CD14-positive monocyte (primary cell): ENCODE measurements around the gene SORBS1. TPM values are rescaled to one million over a fixed set of nuclear protein-coding genes. Genes with fewer than 3 reads are reported as not detected.
A peak's percentile ranks its signal among the peaks of the same experiment; 100 is the strongest.

Experiments used
- DNase-seq, 3 donors: peaks; one replicate each; pipeline ENCODE4 v3.0.0-alpha.2; 2011 to 2022
- H2AFZ ChIP-seq: 2 replicates; pipeline ENCODE4 v1.6.0; 2012; ENCODE audit warnings: mild to moderate bottlenecking, low read depth, low read length, inconsistent platforms; ENCODE audit not compliant: insufficient read depth, poor library complexity, severe bottlenecking
- H3K27ac ChIP-seq, 2 donors: 1 replicate in 1 of 2; 2 replicates in 1 of 2; pipeline ENCODE4 v1.5.1; 2012 to 2013; ENCODE audit warnings: low read length in 2 of 2, control low read depth in 1 of 2, inconsistent platforms in 1 of 2, low read depth in 1 of 2, mild to moderate bottlenecking in 1 of 2
- H3K27me3 ChIP-seq, 2 donors: one replicate each; pipeline versions ENCODE4 v1.6.0 to v1.6.1; 2011 to 2013; ENCODE audit warnings: low read length in 2 of 2; ENCODE audit not compliant: control insufficient read depth in 2 of 2, insufficient read depth in 2 of 2
- H3K36me3 ChIP-seq, 2 donors: replicated peaks in 1 of 2; 1 replicate in 1 of 2; 2 replicates in 1 of 2; pipeline versions ENCODE4 v1.5.1 to v1.6.1; 2012 to 2013; ENCODE audit warnings: low read length in 2 of 2, control low read depth in 1 of 2, inconsistent platforms in 1 of 2, mild to moderate bottlenecking in 1 of 2; ENCODE audit not compliant: insufficient read depth in 2 of 2, control insufficient read depth in 1 of 2
- H3K4me1 ChIP-seq, 2 donors: 1 replicate in 1 of 2; 2 replicates in 1 of 2; pipeline versions ENCODE4 v1.5.1 to v1.6.1; 2012 to 2013; ENCODE audit warnings: low read length in 2 of 2, control low read depth in 1 of 2, inconsistent platforms in 1 of 2, mild to moderate bottlenecking in 1 of 2, moderate library complexity in 1 of 2; ENCODE audit not compliant: insufficient read depth in 2 of 2, control insufficient read depth in 1 of 2
- H3K4me2 ChIP-seq: replicated peaks from 2 replicates; pipeline ENCODE3; 2012; ENCODE audit warnings: low read length, moderate library complexity, mild to moderate bottlenecking; ENCODE audit not compliant: poor library complexity, severe bottlenecking; ENCODE audit errors: extremely low read depth
- H3K4me3 ChIP-seq, 3 experiments: fragments of 200-600 bp in 1 of 3; sonication (generic) in 1 of 3; replicated peaks in 1 of 3; 1 replicate in 2 of 3; 2 replicates in 1 of 3; pipeline ENCODE4 v1.5.1; 2011 to 2013; ENCODE audit warnings: low read length in 3 of 3, mild to moderate bottlenecking in 3 of 3, control low read depth in 2 of 3, low read depth in 2 of 3, inconsistent platforms in 1 of 3, moderate library complexity in 1 of 3
- H3K79me2 ChIP-seq: 2 replicates; pipeline ENCODE4 v1.6.0; 2012; ENCODE audit warnings: mild to moderate bottlenecking, control low read depth, inconsistent platforms, low read length, moderate library complexity; ENCODE audit not compliant: insufficient read depth
- H3K9ac ChIP-seq: 2 replicates; pipeline ENCODE4 v1.6.0; 2017; ENCODE audit warnings: low read length, mild to moderate bottlenecking; ENCODE audit not compliant: insufficient read depth, poor library complexity, severe bottlenecking
- H3K9me3 ChIP-seq, 2 donors: replicated peaks in 1 of 2; 1 replicate in 1 of 2; 2 replicates in 1 of 2; pipeline versions ENCODE4 v1.5.1 to v1.6.1; 2012 to 2013; ENCODE audit warnings: low read length in 2 of 2, control low read depth in 1 of 2; ENCODE audit not compliant: control insufficient read depth in 1 of 2, insufficient read depth in 1 of 2
- H4K20me1 ChIP-seq: 2 replicates; pipeline ENCODE4 v1.6.0; 2012; ENCODE audit warnings: mild to moderate bottlenecking, low read length, control low read depth, moderate library complexity; ENCODE audit not compliant: insufficient read depth
- H3K27ac Mint-ChIP-seq, 7 donors: one replicate each; pipeline ENCODE4 v1.8.0; 2020; ENCODE audit warnings: mild to moderate bottlenecking in 7 of 7, mixed read lengths in 7 of 7, moderate library complexity in 6 of 7, inconsistent platforms in 2 of 7
- H3K27me3 Mint-ChIP-seq, 3 donors: one replicate each; pipeline ENCODE4 v1.8.0; 2021 to 2022; ENCODE audit warnings: low read depth in 3 of 3, mild to moderate bottlenecking in 3 of 3, mixed read lengths in 3 of 3, moderate library complexity in 3 of 3, inconsistent platforms in 1 of 3
- H3K36me3 Mint-ChIP-seq, 2 donors: one replicate each; pipeline ENCODE4 v1.8.0; 2020; ENCODE audit warnings: mixed read lengths in 2 of 2, inconsistent platforms in 1 of 2, mild to moderate bottlenecking in 1 of 2
- H3K4me1 Mint-ChIP-seq: one replicate; pipeline ENCODE4 v1.8.0; 2020; ENCODE audit warnings: mild to moderate bottlenecking, mixed read lengths
- H3K4me3 Mint-ChIP-seq, 2 donors: one replicate each; pipeline ENCODE4 v1.8.0; 2020; ENCODE audit warnings: mild to moderate bottlenecking in 2 of 2, mixed read lengths in 2 of 2, moderate library complexity in 1 of 2
- H3K9me3 Mint-ChIP-seq, 7 donors: one replicate each; pipeline ENCODE4 v1.8.0; 2020 to 2022; ENCODE audit warnings: mixed read lengths in 7 of 7, mild to moderate bottlenecking in 6 of 7, moderate library complexity in 6 of 7, inconsistent platforms in 2 of 7
- WGBS: methylation state at CpG from one replicate; pipeline ENCODE4 v1.1.5; 2013; ENCODE audit warnings: missing lambda C conversion rate; ENCODE audit not compliant: insufficient coverage; 5-methylcytosine and 5-hydroxymethylcytosine counted together
- intact Hi-C, 2 donors: fragments of 100-400 bp; cut with micrococcal nuclease; formaldehyde crosslinking; loops; one replicate each; pipeline versions ENCODE4 v1.15.0 to v1.15.1; 2023
- polyA plus RNA-seq, 3 donors: library from polyadenylated mRNA; depleted of rRNA in 1 of 3; unstranded in 2 of 3; stranded (reverse) in 1 of 3; fragments of 300-500 nt in 2 of 3; fragments of >200 nt in 1 of 3; fragmentation: Illumina TruSeq in 2 of 3; gene quantifications; 1 replicate in 2 of 3; 2 replicates in 1 of 3; pipeline ENCODE4 v1.2.3, GENCODE V29; 2012 to 2021
- TF ChIP-seq, protein P1 (sequence below): fragments of 200-600 bp; IDR thresholded peaks from one replicate; pipeline ENCODE4 v1.8.0; 2022; ENCODE audit warnings: antibody characterized with exemption, mild to moderate bottlenecking

The SORBS1 gene
- polyA plus RNA-seq, 3 donors, result 0.08 to 0.15 TPM; not detected in 1

DNA sequence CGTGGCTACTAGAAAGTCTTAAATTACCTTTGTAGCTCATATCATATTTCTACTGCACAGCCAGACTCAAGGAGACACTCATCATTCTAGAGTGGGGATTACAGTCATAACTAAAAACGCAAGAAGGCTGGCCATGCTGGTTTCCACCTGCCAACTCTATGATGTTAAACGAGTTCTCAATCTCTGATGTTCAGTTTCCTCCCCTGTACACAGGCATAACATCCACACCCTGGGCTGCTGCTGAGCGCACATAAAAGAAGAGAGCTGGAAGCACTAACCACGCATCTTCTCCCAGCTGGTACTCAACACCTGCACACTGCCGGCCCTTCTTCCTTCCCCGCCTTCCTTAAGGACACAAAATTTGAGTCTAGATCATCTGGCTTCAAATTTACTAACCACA lies 60.5 kb downstream of the SORBS1 start:
- no peaks in the 10 kb centered on the region for H3K36me3 ChIP-seq

DNA sequence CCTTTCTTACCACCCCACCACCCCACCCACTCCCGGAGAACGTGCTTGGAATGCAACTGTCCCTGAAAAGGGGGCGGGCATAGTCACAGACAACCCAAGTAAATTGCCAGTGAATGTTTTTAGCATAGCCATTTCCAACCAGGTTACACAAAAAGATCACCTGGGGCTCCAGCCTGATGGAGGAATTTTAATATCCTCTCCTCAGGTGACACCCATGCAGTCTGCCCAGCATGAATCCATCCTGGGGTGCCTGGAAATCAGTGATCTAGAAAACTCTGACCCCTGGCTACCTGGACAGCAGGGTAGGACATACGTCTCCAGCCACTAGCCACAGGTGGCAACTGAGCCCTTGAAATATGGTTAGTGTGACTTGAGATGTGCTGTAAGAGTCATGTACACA lies 61.1 kb downstream of the SORBS1 start:
- H3K36me3 Mint-ChIP-seq, result no peaks in the 10 kb centered on the region
- WGBS, result 89% methylated on average over 2 of the region's 4 CpGs
- no peaks in the 10 kb centered on the region for H3K9me3 ChIP-seq
- peaks cover 0 to 4% (median 0%) of the 10 kb centered on the region in 3 donors for H3K27me3 Mint-ChIP-seq
- H3K4me3 Mint-ChIP-seq, result no peak overlapping the region
- H3K27me3 ChIP-seq, result no peaks in the 10 kb centered on the region
- TF ChIP-seq, protein P1, sequence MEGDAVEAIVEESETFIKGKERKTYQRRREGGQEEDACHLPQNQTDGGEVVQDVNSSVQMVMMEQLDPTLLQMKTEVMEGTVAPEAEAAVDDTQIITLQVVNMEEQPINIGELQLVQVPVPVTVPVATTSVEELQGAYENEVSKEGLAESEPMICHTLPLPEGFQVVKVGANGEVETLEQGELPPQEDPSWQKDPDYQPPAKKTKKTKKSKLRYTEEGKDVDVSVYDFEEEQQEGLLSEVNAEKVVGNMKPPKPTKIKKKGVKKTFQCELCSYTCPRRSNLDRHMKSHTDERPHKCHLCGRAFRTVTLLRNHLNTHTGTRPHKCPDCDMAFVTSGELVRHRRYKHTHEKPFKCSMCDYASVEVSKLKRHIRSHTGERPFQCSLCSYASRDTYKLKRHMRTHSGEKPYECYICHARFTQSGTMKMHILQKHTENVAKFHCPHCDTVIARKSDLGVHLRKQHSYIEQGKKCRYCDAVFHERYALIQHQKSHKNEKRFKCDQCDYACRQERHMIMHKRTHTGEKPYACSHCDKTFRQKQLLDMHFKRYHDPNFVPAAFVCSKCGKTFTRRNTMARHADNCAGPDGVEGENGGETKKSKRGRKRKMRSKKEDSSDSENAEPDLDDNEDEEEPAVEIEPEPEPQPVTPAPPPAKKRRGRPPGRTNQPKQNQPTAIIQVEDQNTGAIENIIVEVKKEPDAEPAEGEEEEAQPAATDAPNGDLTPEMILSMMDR, result no peak
- H2AFZ ChIP-seq, result no peak overlapping the region
- H3K9ac ChIP-seq, result no peak overlapping the region
- H3K4me2 ChIP-seq, result no peak overlapping the region
- H3K36me3 ChIP-seq, result no peaks in the 10 kb centered on the region
- no peaks in the 10 kb centered on the region for H3K4me1 ChIP-seq
- peaks cover 10% of the 10 kb centered on the region for H3K4me1 Mint-ChIP-seq
- no peaks in the 10 kb centered on the region for H3K9me3 Mint-ChIP-seq
- no peak overlapping the region for H3K4me3 ChIP-seq
- H4K20me1 ChIP-seq, result no peaks in the 10 kb centered on the region
- no peaks in the 10 kb centered on the region for H3K79me2 ChIP-seq
- no peak for DNase-seq
- no peak overlapping the region for H3K27ac Mint-ChIP-seq
- intact Hi-C loops, result no loop called here
- no peak overlapping the region for H3K27ac ChIP-seq

More for the DNA sequence above, 60.5 kb downstream of the SORBS1 start:
- TF ChIP-seq, protein P1, result no peak
- Histone ChIP-seq H3K27ac (no peak overlapping the region), H3K79me2 (no peaks in the 10 kb centered on the region), H3K4me1 (no peaks in the 10 kb centered on the region), H4K20me1 (no peaks in the 10 kb centered on the region), H3K9me3 (no peaks in the 10 kb centered on the region), H3K27me3 (no peaks in the 10 kb centered on the region), H3K9ac (no peak overlapping the region), H3K4me3 (no peak overlapping the region), H3K4me2 (no peak overlapping the region), H2AFZ (no peak overlapping the region)
- no peak overlapping the region for H3K4me3 Mint-ChIP-seq
- H3K27ac Mint-ChIP-seq, result peak overlapping the region in 1 of 7 donors; percentile 25
- WGBS, result 98% methylated on average over 5 of the region's 7 CpGs
- peaks cover 10% of the 10 kb centered on the region for H3K4me1 Mint-ChIP-seq
- intact Hi-C loops, result no loop called here
- no peak for DNase-seq
- H3K9me3 Mint-ChIP-seq, result no peaks in the 10 kb centered on the region
- no peaks in the 10 kb centered on the region for H3K36me3 Mint-ChIP-seq
- peaks cover 0 to 4% (median 0%) of the 10 kb centered on the region in 3 donors for H3K27me3 Mint-ChIP-seq
